OCI-LY7 (cell line): ENCODE data around the gene NVL. TPM values are rescaled to one million over a fixed set of nuclear protein-coding genes. Genes with fewer than 3 reads are reported as not detected.

Experiments
- BruUV-seq: library from RNA; stranded (reverse); fragments of 400-500 nt; replicated peaks from 2 replicates; lab custom pipeline; 2021; lab: Mats Ljungman, UMichigan
- CTCF ChIA-PET: fragments of 300-600 bp; sonication (Branson Sonifier 250); formaldehyde crosslinking; loops from one replicate; lab custom pipeline; 2022; ENCODE audit warnings: antibody characterized with exemption; ENCODE audit not compliant: unreplicated experiment; lab: Charles Lee
- POLR2A ChIA-PET: fragments of 300-600 bp; sonication (Branson Sonifier 250); formaldehyde crosslinking; loops from one replicate; lab custom pipeline; 2022; ENCODE audit warnings: antibody characterized with exemption; lab: Charles Lee
- DNase-seq: peaks from one replicate; pipeline ENCODE4 v3.0.0-alpha.2; 2015; ENCODE audit warnings: low spot score
- H2AFZ ChIP-seq: fragments of 200-600 bp; sonication (generic), shearing (Covaris generic); 2 replicates; pipeline ENCODE4 v1.6.1; 2014; ENCODE audit warnings: mild to moderate bottlenecking, antibody characterized with exemption, low read length, moderate library complexity
- H3K27ac ChIP-seq: fragments of 200-600 bp; sonication (generic); 2 replicates; pipeline ENCODE4 v1.5.1; 2014; ENCODE audit warnings: mixed run types, low read depth, mild to moderate bottlenecking, moderate library complexity, low read length, inconsistent platforms; ENCODE audit not compliant: poor library complexity, severe bottlenecking
- H3K36me3 ChIP-seq: fragments of 200-600 bp; sonication (generic); 2 replicates; pipeline ENCODE4 v1.6.1; 2014; ENCODE audit warnings: mild to moderate bottlenecking, antibody characterized with exemption, low read length, moderate library complexity, mixed read lengths; ENCODE audit not compliant: insufficient read depth
- H3K4me1 ChIP-seq: fragments of 200-600 bp; sonication (generic); 2 replicates; pipeline ENCODE4 v1.5.1; 2014; ENCODE audit warnings: mild to moderate bottlenecking, low read length; ENCODE audit not compliant: insufficient read depth, poor library complexity, severe bottlenecking
- H3K4me2 ChIP-seq: fragments of 200-600 bp; sonication (generic); 2 replicates; pipeline ENCODE4 v1.6.1; 2014; ENCODE audit warnings: mild to moderate bottlenecking, low read length
- H3K4me3 ChIP-seq: fragments of 200-600 bp; sonication (generic); 2 replicates; pipeline ENCODE4 v1.5.1; 2014; ENCODE audit warnings: mild to moderate bottlenecking, low read depth, low read length; ENCODE audit not compliant: poor library complexity, severe bottlenecking
- H3K79me2 ChIP-seq: fragments of 200-600 bp; sonication (generic); 2 replicates; pipeline ENCODE4 v1.6.1; 2016; ENCODE audit warnings: low read depth, mild to moderate bottlenecking, low read length, moderate library complexity, mixed read lengths; ENCODE audit not compliant: insufficient read depth
- H3K9me2 ChIP-seq: fragments of 200-600 bp; sonication (generic); 2 replicates; pipeline ENCODE4 v1.6.1; 2016; ENCODE audit warnings: mild to moderate bottlenecking, low read length, mixed read lengths; ENCODE audit not compliant: insufficient read depth
- H3K9me3 ChIP-seq: fragments of 200-600 bp; sonication (generic); 2 replicates; pipeline ENCODE4 v1.6.1; 2014; ENCODE audit warnings: mild to moderate bottlenecking, mixed run types, low read length, mixed read lengths
- H4K20me1 ChIP-seq: fragments of 200-600 bp; sonication (generic); 2 replicates; pipeline ENCODE4 v1.6.1; 2014; ENCODE audit warnings: mild to moderate bottlenecking, antibody characterized with exemption, low read length, moderate library complexity, mixed read lengths; ENCODE audit not compliant: insufficient read depth
- EZH2phosphoT487 ChIP-seq: fragments of 200-600 bp; sonication (generic); IDR thresholded peaks from 2 replicates; pipeline ENCODE4 v1.6.1; 2018; ENCODE audit warnings: low read depth, borderline replicate concordance, mild to moderate bottlenecking, mixed run types, antibody characterized with exemption, low read length, moderate library complexity, mixed read lengths
- intact Hi-C: fragments of 100-400 bp; cut with micrococcal nuclease; formaldehyde crosslinking; loops from one replicate; pipeline ENCODE4 v1.10.0; 2022; ENCODE audit not compliant: unreplicated experiment
- total RNA-seq, 2 experiments: library from RNA; depleted of rRNA in 1 of 2; stranded (reverse); fragments of >200 nt in 1 of 2; shearing (Covaris generic) in 1 of 2; gene quantifications; 2 replicates each; pipeline ENCODE4 v1.2.3, GENCODE V29; 2014 to 2022
- TF ChIP-seq, protein P1 (sequence below): fragments of 200-600 bp; sonication (generic); conservative IDR thresholded peaks from 2 replicates; pipeline ENCODE4 v1.5.1; 2014; ENCODE audit warnings: mild to moderate bottlenecking, antibody characterized with exemption, low read length, moderate library complexity, mixed read lengths

NVL gene
- total RNA-seq, 2 experiments from 2014 or later = 31.6 to 43.0 TPM

DNA sequence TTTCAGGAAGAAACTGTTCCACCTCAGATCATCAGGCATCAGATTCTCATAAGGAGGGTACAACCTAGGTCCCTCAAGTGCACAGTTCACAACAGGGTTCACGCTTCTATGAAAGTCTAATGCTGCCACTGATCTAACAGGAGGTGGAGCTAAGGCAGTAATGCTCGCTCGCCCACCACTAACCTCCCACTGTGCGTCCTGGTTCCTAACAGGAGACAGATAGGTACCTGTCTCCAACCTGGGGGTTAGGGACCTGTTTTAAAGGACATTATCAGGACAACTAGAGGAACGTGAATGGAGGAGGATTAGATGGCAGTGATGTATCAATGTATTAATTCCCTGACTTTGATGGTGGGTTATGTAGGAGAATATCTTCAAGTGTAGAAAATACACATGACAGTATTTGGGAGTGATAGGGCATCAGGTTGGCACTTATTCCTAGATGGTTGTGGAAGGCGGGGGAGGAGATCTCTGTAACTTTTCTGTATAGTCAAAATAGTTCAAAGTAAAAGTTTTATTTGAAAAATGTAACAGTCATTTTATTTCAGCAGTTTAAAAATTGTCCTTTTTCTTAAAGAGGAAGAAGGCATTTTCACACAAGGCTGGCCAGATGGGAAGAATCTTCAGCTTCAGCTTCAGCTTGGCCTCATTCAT lies 103.0 kb downstream of the NVL start:
- H3K4me1 ChIP-seq = no peaks in the 10 kb centered on the region
- intact Hi-C loops = no loop called here
- DNase-seq = no peak
- POLR2A ChIA-PET = no interaction called here
- no peak overlapping the region for H3K27ac ChIP-seq
- TF ChIP-seq, protein P1, sequence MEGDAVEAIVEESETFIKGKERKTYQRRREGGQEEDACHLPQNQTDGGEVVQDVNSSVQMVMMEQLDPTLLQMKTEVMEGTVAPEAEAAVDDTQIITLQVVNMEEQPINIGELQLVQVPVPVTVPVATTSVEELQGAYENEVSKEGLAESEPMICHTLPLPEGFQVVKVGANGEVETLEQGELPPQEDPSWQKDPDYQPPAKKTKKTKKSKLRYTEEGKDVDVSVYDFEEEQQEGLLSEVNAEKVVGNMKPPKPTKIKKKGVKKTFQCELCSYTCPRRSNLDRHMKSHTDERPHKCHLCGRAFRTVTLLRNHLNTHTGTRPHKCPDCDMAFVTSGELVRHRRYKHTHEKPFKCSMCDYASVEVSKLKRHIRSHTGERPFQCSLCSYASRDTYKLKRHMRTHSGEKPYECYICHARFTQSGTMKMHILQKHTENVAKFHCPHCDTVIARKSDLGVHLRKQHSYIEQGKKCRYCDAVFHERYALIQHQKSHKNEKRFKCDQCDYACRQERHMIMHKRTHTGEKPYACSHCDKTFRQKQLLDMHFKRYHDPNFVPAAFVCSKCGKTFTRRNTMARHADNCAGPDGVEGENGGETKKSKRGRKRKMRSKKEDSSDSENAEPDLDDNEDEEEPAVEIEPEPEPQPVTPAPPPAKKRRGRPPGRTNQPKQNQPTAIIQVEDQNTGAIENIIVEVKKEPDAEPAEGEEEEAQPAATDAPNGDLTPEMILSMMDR = no peak
- no peak for TF ChIP-seq EZH2phosphoT487
- H3K9me2 ChIP-seq = no peaks in the 10 kb centered on the region
- no peak overlapping the region for H2AFZ ChIP-seq
- no peaks in the 10 kb centered on the region for H3K79me2 ChIP-seq
- H3K4me3 ChIP-seq = no peak overlapping the region
- no peaks in the 10 kb centered on the region for H4K20me1 ChIP-seq
- no TSS peak for BruUV-seq
- CTCF ChIA-PET = no interaction called here
- H3K9me3 ChIP-seq = no peaks in the 10 kb centered on the region
- peaks cover 39% of the 10 kb centered on the region for H3K36me3 ChIP-seq
- no peak overlapping the region for H3K4me2 ChIP-seq

DNA sequence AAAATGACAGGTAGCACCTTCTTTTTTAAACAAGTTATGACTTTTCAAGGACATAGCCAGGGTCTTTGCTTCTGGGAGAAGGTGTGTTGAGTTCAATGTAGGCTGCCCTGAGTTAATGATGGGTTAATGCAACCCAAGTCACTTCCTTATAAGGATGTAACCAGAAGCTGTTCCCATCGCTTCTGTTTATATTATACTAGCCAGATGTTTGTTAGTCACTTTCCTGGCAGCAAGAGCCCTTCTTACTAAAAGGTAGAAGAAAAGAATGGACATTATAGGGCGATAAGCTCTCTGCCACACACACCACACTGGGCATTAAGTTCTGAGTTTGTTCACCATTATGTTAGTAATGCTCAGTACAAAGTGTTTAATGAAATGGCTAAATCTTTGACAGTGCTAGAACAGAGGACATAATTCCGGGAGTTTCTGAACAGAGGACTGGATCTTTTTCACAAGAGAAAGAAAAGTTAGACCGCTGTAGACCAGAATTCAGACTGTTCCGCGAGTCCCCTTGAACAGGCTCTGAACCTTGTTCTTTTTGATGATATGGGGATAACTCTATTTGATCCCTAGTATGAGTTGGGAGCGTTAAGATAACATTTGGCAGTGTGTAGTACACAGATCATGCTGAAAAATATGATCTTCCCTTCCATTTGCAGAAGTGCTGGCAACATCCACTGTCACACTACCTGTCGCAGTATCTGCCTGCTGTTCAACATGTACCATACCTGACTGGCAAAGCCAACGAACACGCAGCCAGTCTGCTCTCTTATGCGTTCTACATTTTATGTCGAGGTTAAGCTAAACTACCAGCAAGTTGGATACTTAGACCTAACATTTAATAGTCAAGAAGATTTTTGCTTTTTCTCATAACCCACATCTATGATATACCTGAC lies 105.9 kb downstream of the NVL start:
- Histone ChIP-seq H3K79me2 (no peaks in the 10 kb centered on the region), H3K36me3 (peaks cover 24% of the 10 kb centered on the region), H4K20me1 (no peaks in the 10 kb centered on the region), H2AFZ (no peak overlapping the region), H3K4me2 (no peak overlapping the region), H3K9me3 (no peaks in the 10 kb centered on the region), H3K4me3 (no peak overlapping the region), H3K27ac (no peak overlapping the region), H3K4me1 (no peaks in the 10 kb centered on the region), H3K9me2 (no peaks in the 10 kb centered on the region)
- ChIA-PET POLR2A (interaction anchor here (0.5 to 1.6 kb wide), 8 partner anchors 10 to 1473 kb away, joined by 3 to 6 read pairs (median 3); no protein-coding TSS in a partner anchor), CTCF (no interaction called here)
- BruUV-seq = no TSS peak
- intact Hi-C loops = no loop called here
- TF ChIP-seq, protein P1 = no peak
- no peak for TF ChIP-seq EZH2phosphoT487
- no peak for DNase-seq
